ENCODE results near the gene GLIPR1.

DNA sequence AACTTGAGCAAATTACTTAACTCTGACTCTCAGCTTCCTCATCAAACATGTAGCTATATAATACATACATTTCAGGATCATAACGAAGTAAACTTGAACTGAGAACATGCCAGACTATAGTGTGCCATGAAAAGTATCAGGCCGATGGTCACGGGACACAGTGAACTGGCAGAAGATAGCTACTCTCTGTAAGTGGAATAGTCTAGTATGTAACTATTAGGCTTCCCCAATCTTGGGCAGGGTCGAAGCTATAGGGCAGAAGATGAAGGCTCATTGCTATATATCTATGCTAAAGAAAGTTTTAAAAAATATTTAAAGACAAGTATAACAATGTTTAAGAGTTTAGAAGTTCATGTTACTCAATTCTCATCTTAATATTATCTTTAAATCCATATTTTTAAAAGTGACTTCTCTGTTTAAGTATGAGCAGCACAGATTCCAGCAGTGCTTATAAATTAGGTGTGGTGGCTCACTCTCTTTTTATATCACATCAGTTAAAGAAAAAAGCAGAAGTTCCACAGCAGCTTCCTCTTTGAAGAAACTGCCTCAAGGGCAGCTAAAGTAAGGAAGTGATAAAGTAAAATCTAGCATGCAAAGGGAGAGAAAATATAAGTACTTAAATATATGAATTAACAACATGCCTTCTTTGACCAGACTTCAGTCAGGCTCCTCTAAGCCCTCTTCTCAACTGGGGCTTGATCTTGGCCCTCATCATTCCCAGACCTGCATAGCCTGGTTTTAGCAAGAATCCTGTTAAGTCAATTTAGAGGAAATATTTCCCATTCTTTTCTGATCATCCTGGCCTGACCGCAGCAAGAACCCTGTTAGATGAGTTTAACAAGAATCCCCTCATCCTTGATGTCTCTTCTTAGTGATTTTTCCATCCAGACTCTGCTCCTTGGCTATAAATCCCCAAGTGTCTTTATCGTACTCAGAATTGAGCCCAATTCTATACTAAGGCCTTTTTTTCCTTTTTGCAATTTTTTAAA lies 8.4 kb upstream of the GLIPR1 start:
- TF ChIP-seq, protein P1, sequence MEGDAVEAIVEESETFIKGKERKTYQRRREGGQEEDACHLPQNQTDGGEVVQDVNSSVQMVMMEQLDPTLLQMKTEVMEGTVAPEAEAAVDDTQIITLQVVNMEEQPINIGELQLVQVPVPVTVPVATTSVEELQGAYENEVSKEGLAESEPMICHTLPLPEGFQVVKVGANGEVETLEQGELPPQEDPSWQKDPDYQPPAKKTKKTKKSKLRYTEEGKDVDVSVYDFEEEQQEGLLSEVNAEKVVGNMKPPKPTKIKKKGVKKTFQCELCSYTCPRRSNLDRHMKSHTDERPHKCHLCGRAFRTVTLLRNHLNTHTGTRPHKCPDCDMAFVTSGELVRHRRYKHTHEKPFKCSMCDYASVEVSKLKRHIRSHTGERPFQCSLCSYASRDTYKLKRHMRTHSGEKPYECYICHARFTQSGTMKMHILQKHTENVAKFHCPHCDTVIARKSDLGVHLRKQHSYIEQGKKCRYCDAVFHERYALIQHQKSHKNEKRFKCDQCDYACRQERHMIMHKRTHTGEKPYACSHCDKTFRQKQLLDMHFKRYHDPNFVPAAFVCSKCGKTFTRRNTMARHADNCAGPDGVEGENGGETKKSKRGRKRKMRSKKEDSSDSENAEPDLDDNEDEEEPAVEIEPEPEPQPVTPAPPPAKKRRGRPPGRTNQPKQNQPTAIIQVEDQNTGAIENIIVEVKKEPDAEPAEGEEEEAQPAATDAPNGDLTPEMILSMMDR (IDR thresholded peaks at IDR 0.05), result no peak
- TF ChIP-seq POLR2A (IDR thresholded peaks at IDR 0.05) (no peak), POLR2AphosphoS5 (IDR thresholded peaks at IDR 0.05) (no peak), EP300 (IDR thresholded peaks at IDR 0.05) (no peak)

All from suprapubic skin (tissue), 4 donors.